ENCODE results near the gene OR10V1.

Gene OR10V1

GRCh38 chr11:59668950-59669610 is 44.6 kb downstream of the OR10V1 start, which contains the start of gene PATL1:
TSS of gene PATL1 (minus strand) at chr11:59669037. CDS start at chr11:59668895, 142 bp downstream.
- peak; percentile 98 for DNase-seq (ENCODE audit: low read depth)

GRCh38 chr11:59668188-59668949 is 45.3 kb downstream of the OR10V1 start:
- DNase-seq (ENCODE audit: low read depth) = peak; percentile 63

- no peak for DNase-seq (ENCODE audit: low read depth)
Measured at GRCh38 chr11:59667812-59668187, 45.8 kb downstream of the OR10V1 start.

- DNase-seq (ENCODE audit: low read depth) = no peak
Measured at GRCh38 chr11:59666969-59667368, 46.7 kb downstream of the OR10V1 start.

Data from activated T-cell treated with anti-CD3 and anti-CD28 coated beads for 48 hours (primary cell).